Measurements from ENCODE around the gene NDUFS3.

- TF ChIP-seq EZH2 (IDR thresholded peaks at IDR 0.05; ENCODE audit: borderline replicate concordance, low read length), result no peak
- TF ChIP-seq CTCF (conservative IDR thresholded peaks at IDR 0.05 in 1 of 2, IDR thresholded peaks at IDR 0.05 in 1 of 2; ENCODE audit: extremely low read depth in 1 of 2, insufficient read depth in 1 of 2, low read depth in 1 of 2, low read length in 2 of 2), result no peak
Observed at GRCh38 chr11:47589118-47589517, 10.2 kb downstream of the NDUFS3 start.
